Activated CD4-positive, alpha-beta T cell treated with anti-CD3 and anti-CD28 coated beads for 36 hours (primary cell): ENCODE measurements around the gene PRCC. TPM values are rescaled to one million over a fixed set of nuclear protein-coding genes. Genes with fewer than 3 reads are reported as not detected.
A peak's percentile ranks its signal among the peaks of the same experiment; 100 is the strongest.

ENCODE experiments used
- ATAC-seq: fragments of 200-7000 bp; cut with Tn5 transposase; one replicate; pipeline ENCODE4 v1.10.0; 2021; ENCODE audit warnings: mild to moderate bottlenecking, moderate library complexity
- CTCF ChIA-PET: fragments of 350-600 bp; sonication (Branson Sonifier 250); formaldehyde crosslinking; loops from one replicate; lab custom pipeline; 2021; ENCODE audit warnings: antibody characterized with exemption; lab: Charles Lee
- POLR2A ChIA-PET: fragments of 350-600 bp; sonication (Branson Sonifier 250); formaldehyde crosslinking; loops from one replicate; lab custom pipeline; 2021; ENCODE audit warnings: antibody characterized with exemption, inconsistent platforms; lab: Charles Lee
- DNase-seq: peaks from one replicate; pipeline ENCODE4 v3.0.0-alpha.2; 2020
- H3K27ac Mint-ChIP-seq: one replicate; pipeline ENCODE4 v1.8.0; 2021; ENCODE audit warnings: mixed read lengths
- H3K27me3 Mint-ChIP-seq: one replicate; pipeline ENCODE4 v1.8.0; 2021; ENCODE audit warnings: mixed read lengths
- H3K36me3 Mint-ChIP-seq: one replicate; pipeline ENCODE4 v1.8.0; 2021; ENCODE audit warnings: low read depth, mixed read lengths
- H3K4me1 Mint-ChIP-seq: one replicate; pipeline ENCODE4 v1.8.0; 2021; ENCODE audit warnings: mixed read lengths
- H3K4me3 Mint-ChIP-seq: one replicate; pipeline ENCODE4 v1.8.0; 2021; ENCODE audit warnings: mild to moderate bottlenecking, moderate library complexity, mixed read lengths
- H3K9me3 Mint-ChIP-seq: one replicate; pipeline ENCODE4 v1.8.0; 2021; ENCODE audit warnings: low read depth, mixed read lengths
- intact Hi-C, 2 experiments: fragments of 100-400 bp; cut with DNase I in 1 of 2; cut with micrococcal nuclease in 1 of 2; formaldehyde crosslinking; loops; one replicate each; pipeline versions ENCODE4 v1.14.2 to v1.15.1; 2022 to 2024; cut with DNase I, micrococcal nuclease
- total RNA-seq, 2 experiments: library from RNA; stranded (reverse); gene quantifications; one replicate each; pipeline ENCODE4 v1.2.3, GENCODE V29; 2021

PRCC gene
- total RNA-seq, 2 experiments from 2014 or later: 80.4 to 110 TPM

DNA sequence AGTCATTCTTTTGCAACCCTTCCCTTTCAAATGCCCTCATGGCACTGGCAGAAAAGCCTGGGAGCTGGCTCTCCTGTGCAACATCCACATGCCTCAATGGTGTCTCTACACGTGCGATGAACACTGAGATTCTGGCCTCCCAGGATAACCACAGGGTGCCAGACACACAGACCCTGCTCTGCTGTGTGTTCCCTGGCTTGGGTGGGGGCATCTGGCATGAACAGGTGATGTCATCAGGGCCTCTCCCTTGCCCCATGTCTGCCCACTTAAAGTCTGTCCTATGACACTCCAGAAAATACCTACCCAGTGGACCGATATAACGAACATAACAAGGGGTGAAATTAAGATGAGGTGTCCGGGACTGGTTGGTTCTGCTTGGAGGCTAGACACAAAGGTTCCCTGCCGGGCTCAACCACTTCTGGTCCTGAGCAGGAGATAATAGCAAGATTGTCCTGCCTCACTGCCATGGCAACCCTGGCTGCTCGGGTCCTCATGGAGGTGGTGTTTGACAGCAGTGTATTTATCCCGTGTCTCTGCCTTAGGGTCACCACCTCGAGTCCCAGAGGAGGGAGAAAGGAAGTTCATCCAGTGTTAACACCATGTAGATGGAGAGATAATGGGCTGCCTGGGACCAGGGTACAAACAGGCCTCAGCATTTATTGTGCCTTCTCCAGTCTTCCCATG, 72.2 kb downstream of the PRCC start:
- Mint-ChIP-seq H3K27ac (no peak overlapping the region), H3K4me3 (no peak overlapping the region), H3K27me3 (peaks cover 30% of the 10 kb centered on the region), H3K9me3 (no peaks in the 10 kb centered on the region), H3K36me3 (no peaks in the 10 kb centered on the region), H3K4me1 (peaks cover 29% of the 10 kb centered on the region)
- ATAC-seq: no peak
- ChIA-PET CTCF (interaction anchor here (0.7 to 7.1 kb wide), 18 partner anchors 9 to 341 kb away, joined by 3 to 84 read pairs (median 7); partner anchors contain the start of genes INSRR and NTRK1), POLR2A (no interaction called here)
- intact Hi-C loops: loop anchor here (1.0 to 2.0 kb wide), 6 partner anchors 21 to 87 kb away; partner anchors contain the start of gene NTRK1 (in 2 of the 2)
- DNase-seq: no peak

DNA sequence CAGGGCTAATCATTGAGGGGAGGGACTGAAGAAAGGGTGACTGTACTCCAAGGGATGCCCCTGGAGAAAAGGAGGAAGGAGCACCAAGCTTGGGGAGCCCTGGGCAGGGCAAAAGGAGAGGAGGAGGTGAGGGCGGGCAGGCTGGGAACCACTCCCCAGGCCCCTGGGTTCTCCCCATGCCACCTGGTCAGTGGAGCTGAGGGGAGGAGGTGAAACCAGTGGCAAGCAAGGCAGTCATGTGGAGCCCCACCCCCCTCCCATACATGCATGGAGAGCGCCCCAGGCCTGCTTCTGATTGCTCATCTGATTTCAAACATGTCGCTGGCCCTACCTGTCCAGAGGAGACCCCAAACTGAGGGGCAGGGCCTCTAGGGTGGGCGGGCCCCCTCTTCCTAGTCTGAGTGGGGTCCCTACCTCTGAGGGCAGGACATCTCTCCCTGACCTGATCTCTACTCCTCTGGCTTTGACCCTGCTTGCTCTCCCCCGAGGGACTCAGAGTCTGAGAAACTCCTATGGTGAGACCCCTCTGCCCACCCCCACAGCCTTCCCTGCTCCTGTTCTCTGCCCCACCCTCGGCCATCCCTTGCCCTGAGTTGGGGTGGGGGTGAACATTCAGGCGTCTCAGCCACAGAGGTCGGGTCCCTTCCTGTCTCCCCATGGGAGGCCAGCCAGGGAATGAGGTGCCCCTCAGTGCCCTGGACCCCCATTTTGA, 73.0 kb downstream of the PRCC start:
- no peaks in the 10 kb centered on the region for H3K9me3 Mint-ChIP-seq
- H3K27ac Mint-ChIP-seq: no peak overlapping the region
- POLR2A ChIA-PET: no interaction called here
- no peak overlapping the region for H3K4me3 Mint-ChIP-seq
- H3K36me3 Mint-ChIP-seq: no peaks in the 10 kb centered on the region
- peaks cover 29% of the 10 kb centered on the region for H3K4me1 Mint-ChIP-seq
- H3K27me3 Mint-ChIP-seq: peaks cover 36% of the 10 kb centered on the region
- intact Hi-C loops: no loop called here
- ATAC-seq: no peak
- CTCF ChIA-PET: interaction anchor here (0.7 to 7.1 kb wide), 5 partner anchors 9 to 50 kb away, joined by 3 to 84 read pairs (median 8); partner anchors contain the start of genes INSRR and NTRK1
- no peak for DNase-seq

DNA sequence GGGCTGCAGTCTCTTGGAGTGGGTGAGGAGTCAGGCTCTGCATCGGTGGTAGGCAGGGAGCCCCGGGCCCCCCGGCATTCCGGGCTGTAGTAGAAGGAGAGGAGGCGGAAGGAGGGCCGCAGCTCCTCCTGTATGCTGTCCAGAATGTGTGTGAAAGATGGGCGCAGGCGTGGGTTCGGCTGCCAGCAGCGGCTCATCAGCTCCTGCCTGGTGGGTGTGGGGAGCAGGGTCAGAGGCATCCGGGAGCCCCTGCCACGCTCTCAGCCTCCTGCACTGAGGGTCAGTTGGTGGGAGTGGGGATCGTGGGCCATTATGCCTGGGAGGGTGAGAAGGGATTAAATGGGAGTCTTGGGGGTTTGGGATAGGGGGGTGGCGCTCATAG, 73.6 kb downstream of the PRCC start:
- no peak overlapping the region for H3K27ac Mint-ChIP-seq
- H3K4me1 Mint-ChIP-seq: peaks cover 27% of the 10 kb centered on the region
- no peaks in the 10 kb centered on the region for H3K9me3 Mint-ChIP-seq
- H3K27me3 Mint-ChIP-seq: peaks cover 40% of the 10 kb centered on the region
- H3K4me3 Mint-ChIP-seq: no peak overlapping the region
- ATAC-seq (no peak), DNase-seq (no peak)
- CTCF ChIA-PET: interaction anchor here (0.7 to 7.1 kb wide), 5 partner anchors 15 to 49 kb away, joined by 3 to 84 read pairs (median 3); partner anchors contain the start of genes INSRR and NTRK1
- no peaks in the 10 kb centered on the region for H3K36me3 Mint-ChIP-seq
- POLR2A ChIA-PET: no interaction called here
- intact Hi-C loops: no loop called here

DNA sequence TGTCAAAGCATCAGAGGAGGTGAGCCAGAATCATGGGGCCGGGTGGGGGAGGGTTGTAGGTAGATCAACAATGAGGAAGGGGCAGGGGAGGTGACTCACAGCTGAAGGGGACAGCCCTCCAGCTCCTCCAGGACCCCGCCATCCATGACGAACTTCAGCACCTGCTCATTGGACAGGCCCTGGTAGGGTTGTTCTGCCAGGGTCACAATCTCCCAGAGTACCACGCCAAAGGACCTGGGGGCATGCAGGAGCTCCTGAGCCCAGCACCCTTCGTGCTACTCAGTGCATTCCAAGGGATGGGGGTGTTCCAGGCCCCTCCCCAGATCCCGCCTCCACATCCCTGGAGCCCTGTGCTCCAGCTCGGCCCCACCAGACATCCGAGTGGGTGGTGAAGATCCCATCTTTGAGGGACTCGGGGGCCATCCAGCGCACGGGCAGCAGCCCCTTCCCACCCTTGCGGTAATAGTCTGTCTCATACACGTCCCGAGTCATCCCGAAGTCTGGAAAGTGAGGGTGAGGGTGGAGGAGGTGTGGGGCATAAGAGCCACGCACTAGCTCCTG, 74.0 kb downstream of the PRCC start:
- no peak overlapping the region for H3K27ac Mint-ChIP-seq
- DNase-seq: no peak
- no peaks in the 10 kb centered on the region for H3K9me3 Mint-ChIP-seq
- no peak for ATAC-seq
- CTCF ChIA-PET: interaction anchor here (0.6 to 7.1 kb wide), 5 partner anchors 14 to 49 kb away, joined by 3 to 84 read pairs (median 3); partner anchors contain the start of genes INSRR and NTRK1
- H3K36me3 Mint-ChIP-seq: no peaks in the 10 kb centered on the region
- peaks cover 45% of the 10 kb centered on the region for H3K27me3 Mint-ChIP-seq
- H3K4me3 Mint-ChIP-seq: no peak overlapping the region
- POLR2A ChIA-PET: no interaction called here
- intact Hi-C loops: no loop called here
- H3K4me1 Mint-ChIP-seq: peaks cover 22% of the 10 kb centered on the region

DNA sequence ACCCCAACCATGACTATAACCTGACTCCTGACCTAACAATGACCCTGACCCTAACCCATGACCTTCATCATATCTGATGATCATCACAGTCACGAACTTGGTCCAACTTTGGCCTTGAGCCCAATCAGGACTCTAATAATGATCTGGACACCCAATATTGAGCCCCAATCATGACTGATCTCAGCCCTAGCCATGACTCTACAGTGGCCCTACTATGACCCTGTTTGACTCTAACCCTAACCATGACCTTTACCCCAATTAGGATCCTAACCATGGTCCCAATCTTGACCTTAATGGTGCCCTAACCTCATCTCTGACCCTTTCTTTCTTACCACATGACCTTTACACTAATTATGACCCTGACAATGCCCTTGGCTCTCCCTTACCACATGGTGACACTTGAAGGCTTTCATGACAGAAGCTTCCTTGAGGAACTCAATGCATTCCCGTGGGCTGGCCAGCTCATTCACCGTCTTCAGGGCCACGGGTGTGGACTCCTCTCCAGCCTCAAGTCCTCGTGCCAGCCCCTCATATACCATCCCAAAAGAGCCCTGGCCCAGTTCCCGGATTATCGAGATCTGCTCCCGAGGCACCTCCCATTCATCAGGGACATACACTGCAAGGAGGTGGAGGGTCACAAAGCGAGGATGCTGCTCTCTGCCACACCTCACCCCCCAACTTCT, 75.4 kb downstream of the PRCC start:
- peaks cover 13% of the 10 kb centered on the region for H3K4me1 Mint-ChIP-seq
- ATAC-seq (no peak), DNase-seq (no peak)
- intact Hi-C loops: no loop called here
- no peaks in the 10 kb centered on the region for H3K9me3 Mint-ChIP-seq
- H3K27ac Mint-ChIP-seq: no peak overlapping the region
- H3K27me3 Mint-ChIP-seq: peaks cover 53% of the 10 kb centered on the region
- POLR2A ChIA-PET: no interaction called here
- H3K4me3 Mint-ChIP-seq: no peak overlapping the region
- no peaks in the 10 kb centered on the region for H3K36me3 Mint-ChIP-seq
- CTCF ChIA-PET: no interaction called here

DNA sequence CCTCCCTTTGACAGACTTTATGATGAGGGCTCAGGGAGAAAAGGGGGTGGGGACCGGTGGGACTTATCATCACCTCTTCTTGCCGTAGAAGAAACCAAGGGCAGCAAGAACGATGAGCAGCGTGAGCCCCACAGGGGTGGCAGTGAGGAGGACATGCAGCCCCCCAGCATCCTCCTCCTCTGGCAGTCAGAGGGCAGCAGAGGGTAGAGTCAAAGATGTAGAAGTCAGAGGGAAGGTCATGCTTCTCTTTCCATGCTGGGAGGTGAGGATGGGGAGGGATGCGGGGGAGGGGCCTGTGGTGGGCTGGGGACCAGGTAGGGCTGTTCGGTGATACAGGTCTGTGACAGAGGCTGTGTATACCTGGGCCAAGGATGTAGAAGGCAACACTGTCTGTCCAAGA, 76.8 kb downstream of the PRCC start:
- CTCF ChIA-PET: interaction anchor here (0.7 to 1.3 kb wide), 2 partner anchors 16 to 62 kb away, joined by 3 to 4 read pairs; partner anchors contain the start of gene NTRK1
- H3K4me3 Mint-ChIP-seq: no peak overlapping the region
- peaks cover 20% of the 10 kb centered on the region for H3K4me1 Mint-ChIP-seq
- H3K9me3 Mint-ChIP-seq: no peaks in the 10 kb centered on the region
- peaks cover 49% of the 10 kb centered on the region for H3K27me3 Mint-ChIP-seq
- no peaks in the 10 kb centered on the region for H3K36me3 Mint-ChIP-seq
- DNase-seq (no peak), ATAC-seq (no peak)
- no peak overlapping the region for H3K27ac Mint-ChIP-seq
- POLR2A ChIA-PET: no interaction called here
- intact Hi-C loops: no loop called here

DNA sequence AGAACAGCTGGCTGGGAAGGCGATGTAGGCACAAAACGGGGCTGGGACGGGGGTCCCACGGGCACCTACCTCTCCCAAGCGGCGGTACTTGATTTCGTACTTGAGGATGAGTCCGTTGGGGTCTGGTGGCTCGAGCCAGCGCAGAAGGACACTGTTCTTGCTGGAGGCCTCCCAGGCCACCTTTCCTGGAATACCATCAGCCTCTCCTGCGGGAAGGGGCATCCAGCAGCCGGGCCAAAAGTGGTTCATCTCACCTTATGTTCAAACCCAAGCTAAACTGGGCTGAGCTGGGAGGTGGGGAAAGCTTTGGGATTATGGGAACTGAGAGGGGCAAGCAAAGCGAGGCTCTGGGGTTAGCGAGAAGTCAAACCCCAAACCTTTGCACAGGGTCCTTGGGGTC, 77.3 kb downstream of the PRCC start:
- intact Hi-C loops: no loop called here
- POLR2A ChIA-PET: no interaction called here
- Mint-ChIP-seq H3K9me3 (no peaks in the 10 kb centered on the region), H3K27ac (no peak overlapping the region), H3K4me3 (no peak overlapping the region), H3K4me1 (peaks cover 21% of the 10 kb centered on the region), H3K27me3 (peaks cover 48% of the 10 kb centered on the region), H3K36me3 (no peaks in the 10 kb centered on the region)
- CTCF ChIA-PET: interaction anchor here (0.7 to 1.3 kb wide), 3 partner anchors 15 to 155 kb away, joined by 3 to 4 read pairs (median 3); partner anchors contain the start of gene NTRK1
- DNase-seq (no peak), ATAC-seq (no peak)

DNA sequence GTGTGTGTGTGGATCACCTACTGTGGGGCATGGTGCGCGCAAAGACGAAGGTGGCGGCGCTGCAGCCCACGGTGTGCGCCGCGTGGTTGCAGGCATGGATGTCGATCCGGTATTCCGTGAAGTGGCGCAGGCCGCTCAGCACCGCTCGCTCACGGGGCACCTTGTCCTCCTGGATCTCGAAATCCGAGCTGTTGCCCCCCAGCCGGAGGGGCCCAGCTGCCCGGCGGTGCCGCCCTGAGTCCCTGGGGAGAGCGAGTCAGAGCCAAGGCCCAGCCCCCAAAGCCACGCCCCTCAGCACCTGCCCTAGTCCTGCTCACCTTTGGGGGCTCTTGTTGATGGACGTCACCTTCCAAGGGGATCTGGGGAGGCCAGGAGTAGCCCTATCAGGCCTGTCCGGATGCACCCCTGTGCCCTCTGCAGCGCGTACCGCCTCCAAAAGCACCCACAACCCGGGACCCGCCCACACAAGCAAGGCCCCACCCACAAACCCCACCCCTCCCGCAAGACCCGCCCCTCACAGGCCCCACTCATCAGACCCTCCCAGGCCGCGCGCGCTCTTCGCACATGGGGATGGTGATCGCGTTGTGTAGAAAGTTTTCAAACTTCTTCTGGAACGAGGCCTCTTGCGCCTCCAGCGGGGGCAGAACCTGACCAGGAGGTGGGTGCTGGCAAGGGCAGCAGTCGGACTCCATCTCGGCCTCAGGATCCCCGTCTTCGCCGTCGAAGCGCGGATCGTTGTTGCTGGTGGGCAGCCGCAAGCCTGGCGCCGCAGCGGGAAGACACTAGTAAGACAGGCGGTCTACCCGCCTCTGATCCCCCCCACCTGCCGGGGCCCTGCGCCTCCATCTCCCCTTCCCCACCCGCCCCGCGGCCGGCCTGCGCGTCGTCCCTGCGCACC, 78.0 kb downstream of the PRCC start:
- POLR2A ChIA-PET: no interaction called here
- intact Hi-C loops: no loop called here

DNA sequence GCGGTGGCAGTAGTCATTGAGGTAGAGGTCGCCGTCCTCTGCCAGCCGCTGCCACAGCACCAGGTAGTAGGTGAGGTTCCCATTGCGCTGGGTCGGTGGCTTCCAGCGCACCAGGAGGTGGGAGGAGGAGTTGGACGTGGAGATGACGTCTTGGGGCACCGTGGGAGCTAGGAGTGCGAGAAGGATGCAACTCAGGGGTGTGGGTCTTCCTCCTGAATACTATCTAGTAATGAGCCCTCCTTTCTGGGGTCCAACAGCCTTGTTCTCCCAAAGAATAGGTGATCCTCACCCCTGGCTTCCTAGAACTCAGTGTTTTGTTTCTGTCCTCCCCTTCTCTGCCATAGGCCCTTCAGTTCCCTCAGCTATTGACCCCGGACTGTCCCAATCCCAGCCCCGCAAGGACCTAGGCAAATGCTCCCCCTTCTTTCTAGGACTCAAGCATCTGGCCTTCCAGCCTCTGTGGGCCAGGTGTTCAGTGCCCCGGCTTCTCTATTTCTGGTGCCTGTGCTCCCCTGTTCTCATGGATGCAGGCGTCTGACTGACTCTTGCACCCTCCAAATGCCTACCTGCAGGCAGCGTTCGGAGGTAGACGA, 78.7 kb downstream of the PRCC start:
- H3K4me1 Mint-ChIP-seq: peaks cover 21% of the 10 kb centered on the region
- no peaks in the 10 kb centered on the region for H3K9me3 Mint-ChIP-seq
- no peak for ATAC-seq
- no peaks in the 10 kb centered on the region for H3K36me3 Mint-ChIP-seq
- H3K27me3 Mint-ChIP-seq: peaks cover 44% of the 10 kb centered on the region
- no peak overlapping the region for H3K4me3 Mint-ChIP-seq
- H3K27ac Mint-ChIP-seq: no peak overlapping the region
- ChIA-PET CTCF (interaction anchor here (0.8 to 5.9 kb wide), 5 partner anchors 15 to 80 kb away, joined by 3 to 51 read pairs (median 3); partner anchors contain the start of genes INSRR and NTRK1), POLR2A (no interaction called here)
- no peak for DNase-seq
- intact Hi-C loops: no loop called here

More for the DNA sequence above, 78.0 kb downstream of the PRCC start:
- ATAC-seq: peak; percentile 35
- H3K27ac Mint-ChIP-seq: no peak overlapping the region
- CTCF ChIA-PET: interaction anchor here (0.7 to 5.9 kb wide), 4 partner anchors 15 to 155 kb away, joined by 3 to 51 read pairs (median 4); partner anchors contain the start of genes INSRR and NTRK1
- H3K9me3 Mint-ChIP-seq: no peaks in the 10 kb centered on the region
- peaks cover 21% of the 10 kb centered on the region for H3K4me1 Mint-ChIP-seq
- no peaks in the 10 kb centered on the region for H3K36me3 Mint-ChIP-seq
- H3K27me3 Mint-ChIP-seq: peaks cover 46% of the 10 kb centered on the region
- H3K4me3 Mint-ChIP-seq: peak overlapping the region; percentile 13
- peak; percentile 63 for DNase-seq

DNA sequence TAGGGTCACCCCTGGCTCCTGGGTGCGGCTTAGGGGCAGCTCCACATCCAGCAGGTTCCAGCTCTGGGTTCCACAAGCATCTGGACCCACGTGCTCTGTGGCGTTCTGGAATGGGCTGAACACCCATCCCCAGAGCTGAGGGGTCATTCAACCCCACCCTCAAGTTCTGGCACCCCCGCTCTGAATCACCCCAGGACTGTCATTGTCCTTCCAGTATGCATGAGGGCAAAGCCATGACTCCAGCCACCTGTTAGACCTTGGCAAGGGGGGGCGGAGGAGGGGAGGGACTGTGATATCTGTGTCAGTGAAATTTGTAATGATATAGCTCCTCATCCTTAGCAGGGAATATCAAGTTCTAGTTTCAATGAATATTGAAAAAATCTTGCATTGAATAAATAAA, 79.3 kb downstream of the PRCC start:
- POLR2A ChIA-PET: no interaction called here
- H3K27me3 Mint-ChIP-seq: peaks cover 42% of the 10 kb centered on the region

More for the DNA sequence above, 79.3 kb downstream of the PRCC start:
- ATAC-seq: no peak
- Mint-ChIP-seq H3K4me1 (peaks cover 21% of the 10 kb centered on the region), H3K4me3 (no peak overlapping the region), H3K36me3 (no peaks in the 10 kb centered on the region), H3K9me3 (no peaks in the 10 kb centered on the region), H3K27ac (no peak overlapping the region)
- CTCF ChIA-PET: interaction anchor here (0.8 to 5.9 kb wide), 5 partner anchors 14 to 79 kb away, joined by 3 to 51 read pairs (median 3); partner anchors contain the start of genes INSRR and NTRK1
- no peak for DNase-seq
- intact Hi-C loops: no loop called here
